HG02623 (cell line): ENCODE results near the gene PERP.
"Not testable (repeated sequence)": the region's sequence is repeated elsewhere in the genome, so short reads cannot be mapped to it uniquely, and the experiment has no call there.

Experiments
- ATAC-seq: cut with Tn5 transposase; IDR thresholded peaks from one replicate; pipeline ENCODE4 v1.9.1; 2021; ENCODE audit warnings: moderate library complexity; ENCODE audit not compliant: unreplicated experiment

Gene PERP

DNA sequence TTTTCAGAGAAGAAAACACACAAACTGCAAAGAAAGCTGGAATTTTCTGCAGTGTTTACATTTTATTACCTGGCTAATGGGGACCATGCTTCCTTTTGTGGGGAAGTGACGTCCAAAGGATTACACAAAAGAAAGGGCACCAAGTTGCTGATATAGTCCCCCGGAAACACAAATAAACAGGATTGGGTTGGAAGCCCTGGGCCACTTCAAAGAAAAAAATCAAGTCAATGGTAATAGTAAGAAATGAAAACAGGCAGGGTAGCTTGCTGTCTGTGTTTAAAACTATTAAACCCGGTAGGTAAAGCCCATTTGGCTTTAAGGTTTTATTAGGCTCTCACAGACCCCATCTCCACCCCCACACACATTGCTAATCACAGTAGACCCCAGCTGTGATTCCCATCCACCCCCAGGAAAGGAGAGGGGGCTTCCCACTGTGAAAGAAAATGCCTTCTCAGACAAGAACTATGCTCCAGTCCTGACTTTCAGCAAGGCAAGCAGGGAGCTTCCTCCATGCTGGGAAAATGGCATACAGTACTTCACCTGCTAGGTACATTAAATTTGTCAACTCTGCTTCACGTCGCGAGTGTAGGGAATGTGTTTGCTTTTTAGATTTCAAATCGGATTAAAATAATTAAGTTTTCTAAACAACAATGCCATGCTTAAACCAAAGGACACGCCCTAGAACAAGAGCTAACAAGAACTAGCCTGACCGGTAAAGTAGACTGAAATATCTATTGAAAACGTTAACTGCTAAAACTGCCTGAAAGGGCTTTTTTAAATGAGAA is 1.1 kb downstream of the PERP start:
- no peak for ATAC-seq

DNA sequence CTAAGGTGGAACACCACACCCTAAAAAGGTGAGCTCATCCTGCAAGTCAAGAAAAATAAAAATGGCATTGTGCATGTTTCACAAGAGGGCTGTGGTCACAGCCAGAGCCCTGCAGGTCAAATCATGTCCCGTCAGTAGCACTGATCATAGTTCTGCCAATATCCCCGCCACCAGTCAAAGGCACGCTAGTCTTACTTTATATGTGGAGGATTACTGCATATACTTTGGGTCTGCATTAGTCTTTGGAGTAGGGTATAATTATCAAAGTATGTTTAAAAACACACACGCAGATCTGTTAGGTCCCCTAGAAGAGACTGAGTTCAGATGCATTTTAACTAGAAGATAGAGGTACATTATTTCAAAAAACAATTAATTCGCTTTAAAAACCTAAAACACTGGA is 1.8 kb downstream of the PERP start:
- no peak for ATAC-seq

DNA sequence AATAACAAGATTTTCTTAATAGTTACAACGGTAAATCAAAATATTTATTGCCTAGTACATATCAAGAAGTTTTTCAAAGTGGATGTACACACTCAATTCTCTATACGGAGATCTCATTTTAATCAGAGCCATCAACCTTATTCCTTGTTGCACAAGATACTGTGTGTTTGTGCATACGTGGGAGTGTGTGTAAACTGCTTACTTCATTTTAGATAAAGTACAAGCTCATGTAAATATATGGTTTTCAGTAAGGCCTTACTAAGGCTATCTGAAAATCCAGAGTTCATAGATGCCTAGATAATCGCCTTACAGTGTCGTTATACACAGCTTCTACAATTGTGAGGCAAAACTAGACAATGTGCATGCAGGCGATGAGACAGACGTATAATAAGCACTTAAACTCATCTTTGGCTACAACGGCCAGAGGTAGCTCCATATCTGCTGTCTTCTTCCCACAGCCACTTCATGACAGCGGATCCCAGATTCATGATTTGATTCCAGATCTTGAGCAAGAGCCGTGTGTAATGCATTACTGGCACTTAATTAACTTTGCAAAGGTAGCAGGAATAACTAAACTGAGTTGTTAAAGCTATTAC is 2.5 kb downstream of the PERP start:
- ATAC-seq = no peak

DNA sequence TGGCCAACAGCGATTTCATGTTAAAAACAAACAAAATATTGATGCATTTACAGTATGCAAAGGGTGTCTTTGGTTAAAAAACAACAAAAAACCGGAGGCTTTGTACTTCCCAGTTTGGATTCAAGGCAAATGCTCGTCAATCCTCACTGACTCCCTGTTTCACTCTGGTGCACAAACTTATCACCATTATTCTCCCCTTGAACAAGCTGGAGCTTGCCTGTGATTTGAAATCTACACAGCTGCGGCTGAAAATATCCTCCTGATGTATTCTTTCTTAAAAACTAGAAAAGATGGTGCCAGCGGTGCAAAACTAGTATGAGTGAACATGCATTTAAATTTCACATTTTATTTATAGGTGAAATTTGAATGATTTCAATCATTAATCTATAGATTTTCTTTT is 3.3 kb downstream of the PERP start:
- ATAC-seq = no peak

DNA sequence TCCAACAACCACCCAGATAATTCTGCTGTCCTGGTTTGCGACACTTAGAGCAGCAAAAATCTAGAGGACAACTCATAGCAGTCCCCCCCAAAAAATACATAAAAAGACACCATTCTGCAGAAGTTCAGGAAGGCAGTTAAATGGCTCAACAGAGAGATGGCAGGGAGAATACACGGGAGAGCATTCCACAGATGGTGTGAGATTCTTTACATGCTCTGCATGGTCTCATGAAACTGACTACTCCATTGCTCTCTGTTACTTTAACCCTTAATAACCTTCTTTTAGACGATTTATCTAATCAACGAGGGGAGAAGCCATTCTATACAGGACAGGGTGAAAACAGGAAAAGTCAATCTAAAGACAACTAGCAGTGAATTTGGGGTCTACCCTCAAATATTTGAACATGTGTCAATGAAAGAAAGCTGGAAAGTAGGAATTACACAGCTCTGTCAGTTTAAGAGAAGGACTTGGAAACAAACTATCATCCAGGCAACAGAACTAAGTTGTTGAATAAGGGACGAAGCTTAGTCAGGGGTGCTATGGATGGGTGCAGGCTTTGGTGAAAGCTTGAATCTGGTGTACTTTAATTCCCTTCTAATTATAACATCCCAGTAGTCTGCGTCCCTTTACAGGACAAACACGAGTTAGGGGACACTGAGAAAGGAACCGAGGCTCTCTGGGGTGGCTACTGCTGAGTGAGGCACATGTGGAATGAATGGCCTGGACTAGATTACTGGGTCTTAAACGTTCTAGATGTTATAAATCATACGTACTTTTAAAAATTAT is 5.1 kb downstream of the PERP start:
- ATAC-seq = no peak

DNA sequence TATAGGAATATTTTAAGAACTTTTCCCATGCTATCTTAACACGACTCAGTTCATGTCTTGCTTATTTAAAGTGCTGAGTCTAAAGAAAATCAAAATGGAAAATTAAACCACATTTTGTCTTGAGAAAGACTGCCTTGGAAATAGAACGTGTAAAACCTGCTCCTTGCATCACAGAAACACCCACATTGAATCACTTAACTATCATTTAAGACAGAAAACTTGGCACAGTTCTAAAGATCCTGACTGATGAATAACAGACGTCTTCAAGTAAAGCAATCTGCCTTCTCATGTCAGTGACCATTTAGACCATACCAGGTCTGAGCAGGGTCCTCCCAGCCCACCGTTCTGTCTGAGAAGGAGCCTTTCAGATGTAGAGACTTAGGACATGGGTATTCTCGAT is 7.4 kb downstream of the PERP start:
- no peak for ATAC-seq

DNA sequence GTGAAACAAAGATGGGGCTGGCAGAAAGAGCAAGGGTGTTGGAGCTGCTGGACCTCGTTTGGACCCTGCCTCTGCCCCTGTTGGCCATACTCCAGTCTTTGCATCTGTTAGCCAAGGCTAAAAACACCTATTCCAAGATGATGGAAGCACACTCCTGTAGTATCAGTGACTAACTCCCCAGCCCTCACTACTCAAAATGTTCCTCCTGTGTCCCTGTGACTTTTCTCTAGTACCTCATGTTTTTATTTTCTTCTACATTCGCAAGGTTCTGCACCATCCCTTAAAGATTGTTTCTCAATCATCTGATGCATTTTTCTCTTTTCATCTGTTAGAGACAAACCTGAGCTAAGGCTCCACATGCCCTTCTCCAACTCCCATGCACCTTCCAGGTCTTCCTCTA is 8.9 kb downstream of the PERP start:
- no peak for ATAC-seq

DNA sequence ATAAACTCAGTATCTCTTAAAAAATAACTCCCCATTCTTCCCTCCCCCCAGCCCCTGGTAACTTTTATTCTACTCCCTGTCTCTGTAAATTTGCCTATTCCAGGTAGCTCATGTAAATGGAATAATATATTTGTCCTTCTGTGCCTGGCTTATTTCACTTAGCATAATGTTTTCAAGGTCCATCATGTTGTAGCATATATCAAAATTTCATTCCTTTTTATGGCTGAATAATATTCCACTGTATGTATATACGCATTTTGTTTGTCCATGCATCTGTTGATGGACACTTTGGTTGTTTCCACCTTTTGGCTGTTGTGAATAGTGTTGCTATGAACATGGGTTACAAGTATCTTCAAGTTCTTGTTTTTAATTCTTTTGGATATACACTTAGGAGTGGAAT is 13.0 kb downstream of the PERP start:
- ATAC-seq = no peak

DNA sequence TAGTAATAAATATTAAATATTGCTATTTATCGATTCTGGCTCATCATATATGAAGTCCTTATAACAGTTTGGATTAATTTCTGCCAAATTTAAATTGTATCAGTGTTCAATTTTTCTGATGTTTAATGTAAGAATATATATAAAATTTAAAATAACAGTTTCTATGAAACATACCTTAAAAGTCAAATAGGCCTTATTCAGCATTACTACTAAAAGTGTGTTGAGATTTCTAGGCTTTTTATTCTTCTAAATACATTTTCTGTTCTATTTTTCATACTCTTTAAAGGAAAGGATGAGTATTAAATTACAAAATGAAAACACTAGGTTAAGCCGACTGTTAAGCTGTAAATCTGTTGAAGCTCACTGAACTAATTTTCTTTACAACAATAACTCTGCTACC is 13.6 kb downstream of the PERP start:
- ATAC-seq = no peak

DNA sequence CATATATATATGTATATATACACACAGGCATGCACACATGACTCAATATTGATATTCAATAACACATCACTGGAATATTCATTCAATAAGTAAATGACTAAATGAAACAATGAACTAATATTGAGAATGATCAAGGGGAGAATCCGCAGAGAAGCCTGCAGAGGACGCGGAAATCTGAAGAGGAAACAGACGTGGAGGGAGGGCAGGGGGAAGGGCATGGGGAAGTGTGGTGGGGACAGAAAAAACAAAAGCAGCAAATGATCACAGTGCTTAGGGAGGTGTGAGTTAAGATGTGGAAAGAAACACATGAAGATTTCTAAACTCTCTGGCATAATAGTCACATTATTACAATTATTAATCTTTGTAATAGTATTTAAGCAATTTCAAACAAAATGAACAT is 14.5 kb downstream of the PERP start:
- no peak for ATAC-seq

DNA sequence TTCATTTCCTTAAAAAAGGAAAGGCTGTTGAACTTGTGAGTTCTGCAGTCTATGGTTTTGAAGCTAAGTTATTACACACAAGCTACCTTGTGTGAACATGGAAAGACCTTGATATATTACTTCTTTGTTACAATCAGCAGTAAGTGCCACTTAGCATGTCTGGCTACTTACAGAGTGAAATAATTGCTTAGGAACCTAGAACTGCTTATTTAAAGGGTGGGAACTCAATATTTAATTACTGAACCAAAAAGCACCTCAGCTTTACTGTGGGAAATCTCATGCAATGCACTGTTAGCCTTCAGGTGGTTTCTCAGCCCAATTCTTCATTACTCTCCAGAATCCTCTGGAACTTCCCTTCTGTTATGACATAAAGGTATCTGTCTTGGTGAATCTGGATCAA is 17.9 kb downstream of the PERP start:
- ATAC-seq = no peak

DNA sequence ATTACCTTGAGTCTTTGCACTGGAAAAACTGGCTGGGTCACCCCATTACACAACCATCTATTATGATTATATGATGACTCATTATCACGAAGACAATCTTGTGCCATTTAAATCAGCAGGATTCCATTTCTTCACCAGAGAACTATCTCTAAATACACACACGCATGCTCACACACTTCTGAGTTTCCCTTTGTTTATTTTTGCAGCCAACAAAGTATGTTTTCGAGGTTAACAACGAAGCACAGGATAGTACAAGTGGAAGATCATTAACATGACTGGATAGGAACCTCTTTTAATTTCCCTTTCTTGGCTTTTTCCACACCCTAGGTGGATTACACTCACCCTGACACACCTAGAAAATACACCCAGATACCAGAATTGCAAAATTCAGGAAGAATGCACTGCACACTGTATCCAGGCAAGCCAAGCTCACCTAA is 18.9 kb downstream of the PERP start:
- no peak for ATAC-seq

DNA sequence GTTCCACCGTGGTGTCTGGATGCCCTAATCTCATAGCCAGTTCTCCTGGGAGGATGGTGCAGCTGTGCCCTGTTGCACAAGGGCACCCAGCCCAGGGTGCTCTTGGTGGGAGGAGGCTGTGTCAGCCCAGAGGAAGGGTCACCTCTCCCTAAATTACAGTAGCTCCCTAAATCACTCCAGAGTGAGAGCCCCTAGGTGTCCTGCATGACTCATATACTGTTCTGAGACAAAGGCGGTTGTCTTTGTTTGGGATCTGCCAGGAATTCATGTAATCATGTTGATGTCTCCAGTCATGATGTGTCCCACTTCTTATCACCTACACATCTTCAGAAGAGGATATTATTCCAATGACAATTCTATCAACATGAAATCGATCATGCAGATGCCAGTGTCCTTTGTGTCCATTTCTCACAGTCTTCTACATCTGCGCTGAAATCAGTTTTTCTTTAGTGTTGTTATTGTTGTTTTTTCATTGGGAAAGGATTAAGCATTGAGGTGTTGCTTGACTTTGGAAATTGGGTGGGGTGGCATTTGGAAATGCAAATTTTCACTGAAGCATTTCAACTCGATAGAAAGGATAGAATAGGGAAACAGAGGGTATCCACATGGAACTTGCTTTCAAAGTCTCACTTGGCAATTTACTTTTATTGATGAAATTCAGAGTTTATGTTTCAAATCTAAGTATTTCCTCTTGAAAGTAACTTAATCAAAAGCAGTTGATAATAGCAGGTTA is 19.5 kb downstream of the PERP start:
- ATAC-seq = no peak

DNA sequence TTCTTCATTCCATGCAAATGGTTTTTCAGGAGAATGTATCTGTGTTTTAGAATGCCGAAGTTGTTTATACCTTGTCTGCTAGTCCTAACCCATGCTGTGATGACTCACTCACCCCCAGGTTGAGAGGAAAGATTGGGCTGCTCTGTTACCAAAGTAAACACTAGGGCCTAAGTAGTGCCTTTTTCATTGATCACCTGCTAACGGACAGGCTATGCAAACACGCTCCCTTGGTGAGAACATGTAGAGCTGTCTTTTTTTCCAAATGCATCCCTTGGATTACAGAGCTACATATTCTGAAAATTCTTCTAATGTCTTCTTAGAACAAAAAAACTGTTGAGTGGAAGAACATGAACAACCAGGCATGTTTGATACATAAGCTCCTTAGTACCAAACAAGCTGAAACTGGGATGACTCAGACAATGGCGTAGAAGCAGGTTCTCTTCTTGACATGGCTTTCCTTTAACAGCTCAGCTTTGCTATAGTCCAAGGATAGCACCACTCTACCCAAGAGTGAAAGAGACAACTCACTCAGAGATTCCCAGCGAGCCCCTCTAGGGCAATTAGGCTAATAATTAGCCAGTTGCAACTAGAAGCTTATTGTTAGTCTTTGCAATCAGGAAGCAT is 20.5 kb downstream of the PERP start:
- ATAC-seq = no peak

DNA sequence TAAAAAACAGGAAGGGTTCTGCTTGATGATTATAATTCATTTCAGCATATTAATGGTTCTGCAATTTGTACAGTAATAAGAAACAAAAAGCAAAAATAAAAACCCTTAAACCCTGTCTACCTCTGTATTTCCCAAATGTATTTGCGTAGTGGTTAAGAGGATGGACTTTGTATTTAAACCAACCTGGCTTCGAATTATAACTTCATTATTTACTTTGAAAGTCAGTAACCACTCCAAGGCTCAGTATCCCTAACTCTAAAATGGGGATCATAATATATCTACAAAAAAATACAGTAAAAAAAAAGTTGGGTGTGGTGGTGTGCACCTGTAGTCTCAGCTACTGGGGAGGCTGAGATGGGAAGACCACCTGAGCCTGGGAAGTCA is 21.4 kb downstream of the PERP start:
- ATAC-seq = no peak

DNA sequence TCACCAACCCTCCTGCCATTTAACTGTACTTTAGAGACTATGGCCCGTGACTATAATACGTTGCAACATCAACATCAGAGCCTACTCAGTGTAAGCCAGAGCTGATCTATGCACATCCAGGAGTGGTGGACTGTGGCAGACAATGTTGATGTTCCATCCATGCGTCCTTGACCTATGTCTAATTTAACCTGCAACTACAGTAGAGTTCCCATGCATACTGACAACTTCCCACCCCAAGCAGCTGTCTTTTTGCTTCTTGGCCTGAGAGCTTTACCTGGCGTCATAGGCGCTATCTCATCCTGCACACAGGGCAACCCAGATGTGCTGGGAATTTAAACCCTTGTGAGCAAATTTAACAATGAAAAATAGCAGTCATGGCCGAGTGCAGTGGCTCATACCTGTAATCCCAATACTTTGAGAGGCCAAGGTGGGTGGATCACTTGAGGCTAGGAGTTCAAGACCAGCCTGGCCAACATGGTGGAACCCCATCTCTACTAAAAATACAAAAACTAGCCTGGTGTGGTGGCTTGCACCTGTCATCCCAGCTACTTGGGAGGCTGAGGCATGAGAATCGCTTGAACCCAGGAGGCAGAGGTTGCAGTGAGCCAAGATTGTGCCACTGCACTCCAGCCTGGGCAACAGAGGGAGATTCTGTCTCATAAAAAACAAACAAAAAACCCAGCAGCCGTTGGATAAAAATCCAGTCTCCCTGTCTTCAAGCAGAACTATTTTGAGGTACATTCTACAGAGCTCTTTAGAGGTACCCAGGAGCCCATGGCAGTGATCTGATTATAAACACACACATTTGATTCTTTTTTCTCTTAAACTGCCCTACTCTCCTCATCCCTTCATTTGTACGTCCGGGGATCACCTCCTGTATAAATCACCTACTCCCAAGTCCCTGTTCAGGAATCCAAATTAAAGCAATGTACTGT is 22.0 kb downstream of the PERP start:
- ATAC-seq = no peak

DNA sequence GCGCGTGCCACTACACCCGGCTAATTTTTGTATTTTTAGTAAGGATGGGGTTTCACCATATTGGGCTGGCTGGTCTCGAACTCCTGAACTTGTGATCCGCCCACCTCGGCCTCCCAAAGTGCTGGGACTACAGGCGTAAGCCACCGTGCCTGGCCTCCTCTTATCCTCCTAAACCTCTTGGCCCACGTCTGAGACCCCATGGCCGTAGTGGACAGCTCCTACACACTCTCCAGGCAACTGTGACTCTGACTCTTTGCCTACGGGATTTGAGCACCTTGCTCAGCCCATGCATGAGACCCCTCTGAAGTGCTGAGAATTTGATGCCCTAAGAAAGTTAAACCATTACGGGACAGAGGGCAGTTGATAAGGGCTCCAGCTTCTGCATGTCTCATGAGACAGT is 25.0 kb downstream of the PERP start:
- no peak for ATAC-seq

DNA sequence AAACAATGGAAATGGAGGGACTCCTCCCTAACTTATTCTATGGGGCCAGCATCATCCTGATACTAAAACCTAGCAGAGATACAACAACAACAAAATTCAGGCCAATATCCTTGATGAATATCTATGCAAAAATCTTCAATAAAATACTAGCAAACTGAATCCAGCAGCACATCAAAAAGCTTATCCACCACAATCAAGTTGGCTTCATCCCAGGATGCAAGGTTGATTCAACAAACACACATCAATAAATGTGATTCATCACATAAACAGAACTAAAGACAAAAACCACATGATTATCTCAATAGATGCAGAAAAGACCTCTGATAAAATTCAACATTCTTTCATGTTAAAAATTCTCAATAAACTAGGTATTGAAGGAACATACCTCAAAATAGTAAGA is 27.7 kb downstream of the PERP start:
- not testable (repeated sequence) for ATAC-seq

DNA sequence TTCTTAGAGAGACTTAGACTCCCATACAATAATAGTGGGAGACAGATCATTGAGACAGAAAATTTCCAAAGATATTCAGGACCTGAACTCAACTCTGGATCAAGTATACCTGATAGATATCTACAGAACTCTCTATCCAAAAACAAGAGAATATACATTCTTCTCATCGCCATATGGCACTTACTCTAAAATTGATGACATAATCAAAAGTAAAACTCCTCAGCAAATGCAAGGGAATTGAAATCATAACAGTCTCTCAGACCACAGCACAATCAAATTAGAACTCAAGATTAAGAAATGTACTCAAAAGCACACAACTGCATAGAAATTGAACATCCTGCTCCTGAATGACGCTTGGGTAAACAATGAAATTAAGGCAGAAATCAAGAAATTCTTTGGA is 28.7 kb downstream of the PERP start:
- no peak for ATAC-seq

DNA sequence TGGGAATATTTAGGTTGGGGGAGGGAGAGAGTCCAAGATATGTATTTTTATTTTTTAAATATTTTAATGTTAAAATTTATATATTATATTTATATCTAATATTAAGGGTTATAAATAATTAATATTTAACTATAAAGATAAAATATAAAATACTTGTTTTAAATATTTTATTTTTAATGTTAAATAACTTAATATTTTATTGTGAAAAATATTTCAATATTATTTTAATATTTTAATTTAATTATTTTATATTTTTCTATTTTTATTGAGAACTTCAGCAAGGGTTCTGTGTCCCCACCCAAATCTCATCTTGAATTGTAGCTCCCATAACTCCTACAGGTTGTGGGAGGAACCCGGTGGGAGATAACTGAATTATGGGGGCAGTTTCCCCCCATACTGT is 34.0 kb downstream of the PERP start:
- ATAC-seq = no peak
